ENCODE results near the gene MRTFA. TPM values are rescaled to one million over a fixed set of nuclear protein-coding genes. Genes with fewer than 3 reads are reported as not detected.
A peak's percentile ranks its signal among the peaks of the same experiment; 100 is the strongest.

Gene MRTFA
- total and polyA plus RNA-seq, 2 of the 13 experiments (the other 11 are each of a cell fraction or from before 2014, with no cell fraction given): 2.4 to 8.2 TPM

DNA sequence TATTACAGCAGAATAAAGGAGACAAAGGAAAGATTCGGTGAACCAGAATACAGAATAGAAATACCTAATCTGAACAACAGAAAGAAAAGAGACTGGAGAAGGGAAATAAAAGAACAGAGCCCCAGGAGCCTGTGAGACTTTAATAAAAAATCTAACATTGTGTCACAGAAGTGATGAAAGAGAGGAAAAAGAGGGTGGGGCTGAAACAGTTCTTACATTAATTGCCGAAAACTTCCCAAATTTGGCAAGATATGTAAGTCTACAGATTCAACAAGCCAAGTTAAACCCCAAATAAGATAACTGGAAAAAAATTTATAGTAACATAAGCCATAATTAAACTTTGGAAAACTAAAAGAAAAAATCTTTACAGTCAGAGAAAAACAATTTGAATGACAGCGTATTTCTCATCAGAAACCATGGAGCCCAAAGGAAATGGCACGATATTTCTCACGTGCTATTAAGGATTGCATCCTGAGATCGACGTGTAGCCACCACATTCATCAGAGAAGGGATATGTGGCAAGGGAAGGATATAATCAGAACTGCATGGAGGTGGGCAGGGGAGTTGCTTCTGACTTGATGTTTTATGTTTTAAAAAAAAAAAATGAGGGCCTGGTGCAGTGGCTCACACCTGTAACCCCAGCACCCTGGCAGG is 192.2 kb downstream of the MRTFA start:
- FAIRE-seq (no peak), ATAC-seq (no peak), DNase-seq (ENCODE audit: low spot score) (no peak)
- TF ChIP-seq ARHGAP35 (CRISPR knock-in tag; IDR thresholded peaks at IDR 0.05; ENCODE audit: borderline replicate concordance): no peak
- peak; percentile 96 for TF ChIP-seq ZNF317 (CRISPR knock-in tag; IDR thresholded peaks at IDR 0.05)
- H3K27ac ChIP-seq (ENCODE audit: extremely low read length, insufficient read depth, low read length): no peak overlapping the region
- no TSS peak for BruUV-seq (replicated peaks)
- H3K4me2 ChIP-seq (ENCODE audit: low read depth, low read length): no peak overlapping the region
- H2AFZ ChIP-seq (ENCODE audit: low read length): no peak overlapping the region
- no peaks in the 10 kb centered on the region for H3K4me1 ChIP-seq (ENCODE audit: insufficient read depth, low read length)
- peaks cover 4 to 6% of the 10 kb centered on the region in 2 experiments; a peak in 2 of 5 replicates for H3K36me3 ChIP-seq (replicated peaks in 1 of 2; ENCODE audit: control insufficient read depth in 1 of 2, insufficient read depth in 2 of 2, low read length in 2 of 2)
- in situ Hi-C loops (cut with HindIII; ENCODE audit: extremely low pct_ligation_motif_present, low pct_unique_long_range_greater_than_20kb) (no loop called here), intact Hi-C loops (cut with micrococcal nuclease; ENCODE audit: unreplicated experiment) (no loop called here)
- H4K20me1 ChIP-seq (ENCODE audit: insufficient read depth, low read length): no peaks in the 10 kb centered on the region
- ChIA-PET POLR2A (no interaction called here), CTCF (ENCODE audit: low intra/inter-chr PET ratio, low total read pairs) (no interaction called here)
- 97% methylated on average over 7 of the region's 7 CpGs for WGBS (ENCODE audit: low lambda C conversion rate)
- H3K9ac ChIP-seq (ENCODE audit: insufficient read depth, low read depth, low read length): no peak overlapping the region
- no peaks in the 10 kb centered on the region for H3K27me3 ChIP-seq (ENCODE audit: control insufficient read depth in 1 of 2, insufficient read depth in 2 of 2, low read length in 2 of 2)
- H3K9me3 ChIP-seq (ENCODE audit: low read length): no peaks in the 10 kb centered on the region
- H3K4me3 ChIP-seq (replicated peaks in 1 of 3; ENCODE audit: insufficient read depth in 1 of 3, low read depth in 2 of 3, low read length in 3 of 3): no peak overlapping the region
- H3K79me2 ChIP-seq (ENCODE audit: insufficient read depth, low read length): no peaks in the 10 kb centered on the region

DNA sequence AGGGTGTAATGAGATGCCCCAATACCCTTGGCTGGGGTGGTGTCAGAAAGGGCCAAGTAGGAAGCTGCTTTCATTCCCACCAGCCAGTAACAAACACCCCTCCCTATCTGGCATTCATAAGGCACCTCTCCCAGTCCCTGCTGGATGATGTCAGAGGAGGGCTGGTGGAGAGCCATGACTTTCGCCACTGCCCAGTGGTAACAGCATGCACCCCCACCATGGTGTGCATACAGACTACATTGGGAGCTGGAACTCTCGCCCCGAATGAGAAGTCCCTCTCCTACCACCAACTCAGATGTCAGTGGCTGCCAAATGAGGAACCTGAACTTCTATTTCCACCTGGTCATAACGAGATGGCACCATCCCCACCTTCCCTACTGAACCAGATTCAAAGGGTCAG is 192.8 kb downstream of the MRTFA start:
- DNase-seq (ENCODE audit: low spot score) (no peak), ATAC-seq (no peak), FAIRE-seq (no peak)
- H2AFZ ChIP-seq (ENCODE audit: low read length): no peak overlapping the region
- in situ Hi-C loops (cut with HindIII; ENCODE audit: extremely low pct_ligation_motif_present, low pct_unique_long_range_greater_than_20kb): no loop called here
- 99% methylated on average over 4 of the region's 4 CpGs for WGBS (ENCODE audit: low lambda C conversion rate)
- ChIA-PET CTCF (ENCODE audit: low intra/inter-chr PET ratio, low total read pairs) (no interaction called here), POLR2A (no interaction called here)
- no TSS peak for BruUV-seq (replicated peaks)
- no peak overlapping the region for H3K4me2 ChIP-seq (ENCODE audit: low read depth, low read length)
- H3K27me3 ChIP-seq (ENCODE audit: control insufficient read depth in 1 of 2, insufficient read depth in 2 of 2, low read length in 2 of 2): no peaks in the 10 kb centered on the region
- no peak overlapping the region for H3K9ac ChIP-seq (ENCODE audit: insufficient read depth, low read depth, low read length)
- no peak overlapping the region for H3K27ac ChIP-seq (ENCODE audit: extremely low read length, insufficient read depth, low read length)
- peaks cover 4 to 6% of the 10 kb centered on the region in 2 experiments; a peak in 2 of 5 replicates for H3K36me3 ChIP-seq (replicated peaks in 1 of 2; ENCODE audit: control insufficient read depth in 1 of 2, insufficient read depth in 2 of 2, low read length in 2 of 2)
- H3K79me2 ChIP-seq (ENCODE audit: insufficient read depth, low read length): no peaks in the 10 kb centered on the region
- intact Hi-C loops (cut with micrococcal nuclease; ENCODE audit: unreplicated experiment): no loop called here
- no peak overlapping the region for H3K4me3 ChIP-seq (replicated peaks in 1 of 3; ENCODE audit: insufficient read depth in 1 of 3, low read depth in 2 of 3, low read length in 3 of 3)
- no peaks in the 10 kb centered on the region for H4K20me1 ChIP-seq (ENCODE audit: insufficient read depth, low read length)
- H3K4me1 ChIP-seq (ENCODE audit: insufficient read depth, low read length): no peaks in the 10 kb centered on the region
- no peaks in the 10 kb centered on the region for H3K9me3 ChIP-seq (ENCODE audit: low read length)
- TF ChIP-seq, protein P1, sequence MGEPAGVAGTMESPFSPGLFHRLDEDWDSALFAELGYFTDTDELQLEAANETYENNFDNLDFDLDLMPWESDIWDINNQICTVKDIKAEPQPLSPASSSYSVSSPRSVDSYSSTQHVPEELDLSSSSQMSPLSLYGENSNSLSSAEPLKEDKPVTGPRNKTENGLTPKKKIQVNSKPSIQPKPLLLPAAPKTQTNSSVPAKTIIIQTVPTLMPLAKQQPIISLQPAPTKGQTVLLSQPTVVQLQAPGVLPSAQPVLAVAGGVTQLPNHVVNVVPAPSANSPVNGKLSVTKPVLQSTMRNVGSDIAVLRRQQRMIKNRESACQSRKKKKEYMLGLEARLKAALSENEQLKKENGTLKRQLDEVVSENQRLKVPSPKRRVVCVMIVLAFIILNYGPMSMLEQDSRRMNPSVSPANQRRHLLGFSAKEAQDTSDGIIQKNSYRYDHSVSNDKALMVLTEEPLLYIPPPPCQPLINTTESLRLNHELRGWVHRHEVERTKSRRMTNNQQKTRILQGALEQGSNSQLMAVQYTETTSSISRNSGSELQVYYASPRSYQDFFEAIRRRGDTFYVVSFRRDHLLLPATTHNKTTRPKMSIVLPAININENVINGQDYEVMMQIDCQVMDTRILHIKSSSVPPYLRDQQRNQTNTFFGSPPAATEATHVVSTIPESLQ (CRISPR knock-in tag; conservative IDR thresholded peaks at IDR 0.05): no peak
- TF ChIP-seq JARID2 (CRISPR knock-in tag; IDR thresholded peaks at IDR 0.05; ENCODE audit: insufficient replicate concordance) (no peak), MTF2 (CRISPR knock-in tag; IDR thresholded peaks at IDR 0.05; ENCODE audit: borderline replicate concordance) (no peak), ZNF75D (CRISPR knock-in tag; IDR thresholded peaks at IDR 0.05; ENCODE audit: borderline replicate concordance) (no peak), NCOA5 (CRISPR knock-in tag; IDR thresholded peaks at IDR 0.05) (no peak), SP1 (IDR thresholded peaks at IDR 0.05) (no peak), SP1 (CRISPR knock-in tag; IDR thresholded peaks at IDR 0.05) (no peak), ARID2 (CRISPR knock-in tag; IDR thresholded peaks at IDR 0.05; ENCODE audit: borderline replicate concordance) (no peak), MZF1 (CRISPR knock-in tag; IDR thresholded peaks at IDR 0.05; ENCODE audit: borderline replicate concordance) (no peak), NRL (CRISPR knock-in tag; IDR thresholded peaks at IDR 0.05; ENCODE audit: borderline replicate concordance) (no peak)
- TF ChIP-seq, protein P2, sequence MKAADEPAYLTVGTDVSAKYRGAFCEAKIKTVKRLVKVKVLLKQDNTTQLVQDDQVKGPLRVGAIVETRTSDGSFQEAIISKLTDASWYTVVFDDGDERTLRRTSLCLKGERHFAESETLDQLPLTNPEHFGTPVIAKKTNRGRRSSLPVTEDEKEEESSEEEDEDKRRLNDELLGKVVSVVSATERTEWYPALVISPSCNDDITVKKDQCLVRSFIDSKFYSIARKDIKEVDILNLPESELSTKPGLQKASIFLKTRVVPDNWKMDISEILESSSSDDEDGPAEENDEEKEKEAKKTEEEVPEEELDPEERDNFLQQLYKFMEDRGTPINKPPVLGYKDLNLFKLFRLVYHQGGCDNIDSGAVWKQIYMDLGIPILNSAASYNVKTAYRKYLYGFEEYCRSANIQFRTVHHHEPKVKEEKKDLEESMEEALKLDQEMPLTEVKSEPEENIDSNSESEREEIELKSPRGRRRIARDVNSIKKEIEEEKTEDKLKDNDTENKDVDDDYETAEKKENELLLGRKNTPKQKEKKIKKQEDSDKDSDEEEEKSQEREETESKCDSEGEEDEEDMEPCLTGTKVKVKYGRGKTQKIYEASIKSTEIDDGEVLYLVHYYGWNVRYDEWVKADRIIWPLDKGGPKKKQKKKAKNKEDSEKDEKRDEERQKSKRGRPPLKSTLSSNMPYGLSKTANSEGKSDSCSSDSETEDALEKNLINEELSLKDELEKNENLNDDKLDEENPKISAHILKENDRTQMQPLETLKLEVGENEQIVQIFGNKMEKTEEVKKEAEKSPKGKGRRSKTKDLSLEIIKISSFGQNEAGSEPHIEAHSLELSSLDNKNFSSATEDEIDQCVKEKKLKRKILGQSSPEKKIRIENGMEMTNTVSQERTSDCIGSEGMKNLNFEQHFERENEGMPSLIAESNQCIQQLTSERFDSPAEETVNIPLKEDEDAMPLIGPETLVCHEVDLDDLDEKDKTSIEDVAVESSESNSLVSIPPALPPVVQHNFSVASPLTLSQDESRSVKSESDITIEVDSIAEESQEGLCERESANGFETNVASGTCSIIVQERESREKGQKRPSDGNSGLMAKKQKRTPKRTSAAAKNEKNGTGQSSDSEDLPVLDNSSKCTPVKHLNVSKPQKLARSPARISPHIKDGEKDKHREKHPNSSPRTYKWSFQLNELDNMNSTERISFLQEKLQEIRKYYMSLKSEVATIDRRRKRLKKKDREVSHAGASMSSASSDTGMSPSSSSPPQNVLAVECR (CRISPR knock-in tag; IDR thresholded peaks at IDR 0.05; ENCODE audit: borderline replicate concordance): no peak

All from HepG2 (cell line).